Heart left ventricle (tissue), 16 donors: ENCODE results near the gene PAX2. TPM values are rescaled to one million over a fixed set of nuclear protein-coding genes. Genes with fewer than 3 reads are reported as not detected.

Experiments used
- ATAC-seq, 4 donors: fragments of 200-7000 bp; cut with Tn5 transposase; one replicate each; pipeline ENCODE4 v1.9.1; 2020 to 2022; ENCODE audit warnings: moderate library complexity in 4 of 4, mild to moderate bottlenecking in 3 of 4, moderate number of reproducible peaks in 1 of 4
- DNase-seq, 5 donors: peaks; one replicate each; pipeline ENCODE4 v3.0.0-alpha.2; 2020
- H3K27ac ChIP-seq, 12 donors: fragments of 200-600 bp; sonication (generic) in 4 of 12; one replicate each; pipeline versions ENCODE4 v1.5.0 to v1.8.0; 2016 to 2022; ENCODE audit warnings: mild to moderate bottlenecking in 2 of 12
- H3K27me3 ChIP-seq, 9 donors: fragments of 200-600 bp; sonication (generic) in 2 of 9; one replicate each; pipeline versions ENCODE4 v1.5.1 to v1.8.0; 2016 to 2022; ENCODE audit warnings: mild to moderate bottlenecking in 3 of 9
- H3K36me3 ChIP-seq, 9 donors: fragments of 200-600 bp; sonication (generic) in 2 of 9; one replicate each; pipeline versions ENCODE4 v1.5.0 to v1.8.0; 2018 to 2022; ENCODE audit warnings: mild to moderate bottlenecking in 2 of 9
- H3K4me1 ChIP-seq, 12 donors: fragments of 200-600 bp; sonication (generic) in 4 of 12; one replicate each; pipeline versions ENCODE4 v1.5.0 to v1.8.0; 2016 to 2022; ENCODE audit warnings: mild to moderate bottlenecking in 3 of 12
- H3K4me3 ChIP-seq, 12 donors: fragments of 200-600 bp; sonication (generic) in 4 of 12; one replicate each; pipeline versions ENCODE4 v1.5.0 to v1.8.0; 2017 to 2022; ENCODE audit warnings: mild to moderate bottlenecking in 9 of 12, moderate library complexity in 4 of 12
- H3K9me3 ChIP-seq, 12 donors: fragments of 200-600 bp; sonication (generic) in 4 of 12; one replicate each; pipeline versions ENCODE4 v1.5.0 to v1.8.0; 2016 to 2022; ENCODE audit warnings: mild to moderate bottlenecking in 1 of 12
- POLR2A ChIP-seq, 2 donors: fragments of 450-650 bp; IDR thresholded peaks; one replicate each; pipeline ENCODE4 v1.6.1; 2017; ENCODE audit warnings: antibody characterized with exemption in 2 of 2, mild to moderate bottlenecking in 2 of 2, moderate library complexity in 2 of 2
- WGBS, 4 donors: extraction: QIAGEN DNeasy Blood & Tissue Kit in 2 of 4; methylation state at CpG; one replicate each; pipeline versions ENCODE4 v1.1.5 to v1.1.7; 2013 to 2018; 5-methylcytosine and 5-hydroxymethylcytosine counted together
- intact Hi-C, 10 donors: fragments of 100-400 bp; cut with DNase I; formaldehyde crosslinking; loops; one replicate each; pipeline versions ENCODE4 v1.11.1 to v1.14.2; 2022
- polyA plus RNA-seq, 2 donors: library from polyadenylated mRNA; stranded (reverse); fragments of 200-250 nt; gene quantifications; one replicate each; pipeline ENCODE4 v1.2.3, GENCODE V29; 2013
- total RNA-seq, 9 donors: library from RNA; depleted of rRNA in 2 of 9; stranded (reverse); fragments of >200 nt in 2 of 9; fragmentation: NEBNext Ultra II Directional in 3 of 9; extraction: Animal tissue kit (Norgen Biotek cat#: 25700) in 3 of 9; gene quantifications; one replicate each; pipeline versions ENCODE4 v1.1.0 to v1.2.4, GENCODE V29; 2016 to 2023
- TF ChIP-seq, protein P1 (sequence below), 12 donors: fragments of 200-600 bp; sonication (generic) in 4 of 12; IDR thresholded peaks; one replicate each; pipeline versions ENCODE4 v1.5.0 to v1.8.0; 2018 to 2022; ENCODE audit warnings: antibody characterized with exemption in 12 of 12, mild to moderate bottlenecking in 5 of 12
- donor health status: ischemic (EF 13 %, LVEDD 7.1; RV severe dilation, severe dysfunction).
- donor health status: healthy with polysubstance abuse.
- donor health status: DM: no; HTN: yes; CAD: no.
- donor health status: DM: no; HTN: no; CAD: no.
- donor health status: ischemic (EF 25% LVEDD 6.9; RV normal size, moderate dysfunction).
- donor health status: ischemic (EF 25% LVEDD 5.7; RV mildly dilated, moderate dysfunction).
- donor health status: healthy.
- donor health status: DM: yes; HTN: yes; CAD: no.
- donor health status: ischemic (EF 35%, LVEDD 5.7; RV mildly dilated, moderate dysfunction).
- donor health status: nonischemic (EF 11% LVEDD 7.7; RV severe dilation, severe dysfunction).
- donor health status: DM: yes; HTN: yes; CAD: no.
- donor health status: PGD.
- donor health status: ischemic (EF 29% LVEDD 5.4; RV normal size, mild dysfunction).
- donor health status: nonischemic (EF 23%, LVEDD 6.1; RV moderate dilation, normal function).

Gene PAX2
- total and polyA plus RNA-seq, 11 donors: not detected

DNA sequence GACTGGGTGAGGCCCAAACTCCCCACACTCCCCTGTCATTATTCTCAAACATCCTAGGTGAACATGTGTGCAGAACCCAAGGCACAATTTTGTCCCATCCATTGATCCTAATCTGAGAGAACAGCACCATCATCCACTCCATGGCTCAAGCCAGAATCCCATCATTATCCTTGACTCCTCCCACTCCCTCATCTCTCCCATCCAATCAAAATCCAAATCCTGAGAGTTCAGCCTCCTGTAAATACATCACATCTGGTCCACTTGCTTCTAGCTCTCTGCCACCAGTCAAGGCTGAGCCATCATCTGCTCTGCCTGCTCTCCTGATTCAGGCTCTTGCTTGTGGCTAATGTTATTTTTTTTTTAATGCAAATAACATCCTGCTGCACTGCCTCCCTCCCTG, 91.5 kb downstream of the PAX2 start:
- Histone ChIP-seq H3K4me3 (no peak overlapping the region), H3K36me3 (no peaks in the 10 kb centered on the region), H3K27me3 (peaks cover 0 to 67% (median 18%) of the 10 kb centered on the region in 9 donors), H3K27ac (no peak overlapping the region), H3K4me1 (no peaks in the 10 kb centered on the region), H3K9me3 (peaks cover 0 to 13% (median 0%) of the 10 kb centered on the region in 12 donors)
- intact Hi-C loops: no loop called here
- no peak for ATAC-seq
- no peak for DNase-seq
- TF ChIP-seq, protein P1, sequence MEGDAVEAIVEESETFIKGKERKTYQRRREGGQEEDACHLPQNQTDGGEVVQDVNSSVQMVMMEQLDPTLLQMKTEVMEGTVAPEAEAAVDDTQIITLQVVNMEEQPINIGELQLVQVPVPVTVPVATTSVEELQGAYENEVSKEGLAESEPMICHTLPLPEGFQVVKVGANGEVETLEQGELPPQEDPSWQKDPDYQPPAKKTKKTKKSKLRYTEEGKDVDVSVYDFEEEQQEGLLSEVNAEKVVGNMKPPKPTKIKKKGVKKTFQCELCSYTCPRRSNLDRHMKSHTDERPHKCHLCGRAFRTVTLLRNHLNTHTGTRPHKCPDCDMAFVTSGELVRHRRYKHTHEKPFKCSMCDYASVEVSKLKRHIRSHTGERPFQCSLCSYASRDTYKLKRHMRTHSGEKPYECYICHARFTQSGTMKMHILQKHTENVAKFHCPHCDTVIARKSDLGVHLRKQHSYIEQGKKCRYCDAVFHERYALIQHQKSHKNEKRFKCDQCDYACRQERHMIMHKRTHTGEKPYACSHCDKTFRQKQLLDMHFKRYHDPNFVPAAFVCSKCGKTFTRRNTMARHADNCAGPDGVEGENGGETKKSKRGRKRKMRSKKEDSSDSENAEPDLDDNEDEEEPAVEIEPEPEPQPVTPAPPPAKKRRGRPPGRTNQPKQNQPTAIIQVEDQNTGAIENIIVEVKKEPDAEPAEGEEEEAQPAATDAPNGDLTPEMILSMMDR (IDR thresholded peaks at IDR 0.05): no peak
- no peak for TF ChIP-seq POLR2A (IDR thresholded peaks at IDR 0.05)

DNA sequence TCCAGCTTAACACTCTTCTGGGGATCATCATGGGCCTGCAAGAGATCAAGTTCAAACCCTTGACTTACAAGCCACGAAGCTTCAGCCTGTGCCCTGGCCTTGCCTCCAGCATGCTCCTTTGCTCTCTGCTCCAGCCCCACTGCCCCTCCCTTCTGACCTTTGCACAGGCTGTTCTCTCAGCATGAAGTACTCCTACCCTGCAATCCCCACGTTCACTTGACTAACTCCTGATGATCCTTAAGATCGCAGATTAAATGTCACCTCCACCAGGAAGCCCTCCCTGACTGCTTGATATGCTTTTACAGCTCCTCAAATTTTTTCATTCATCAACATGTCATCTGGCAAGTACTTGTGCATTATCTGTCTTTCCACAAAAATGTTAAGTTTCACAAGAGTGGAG, 91.9 kb downstream of the PAX2 start:
- Histone ChIP-seq H3K27me3 (peaks cover 0 to 67% (median 17%) of the 10 kb centered on the region in 9 donors), H3K27ac (no peak overlapping the region), H3K4me1 (no peaks in the 10 kb centered on the region), H3K9me3 (peaks cover 0 to 13% (median 0%) of the 10 kb centered on the region in 12 donors), H3K4me3 (no peak overlapping the region), H3K36me3 (no peaks in the 10 kb centered on the region)
- DNase-seq: no peak
- intact Hi-C loops: no loop called here
- TF ChIP-seq POLR2A (IDR thresholded peaks at IDR 0.05): no peak
- TF ChIP-seq, protein P1 (IDR thresholded peaks at IDR 0.05): no peak
- ATAC-seq: no peak
- 43 to 59% (median 48%) methylated on average over 3 of the region's 3 CpGs for WGBS, 4 donors

DNA sequence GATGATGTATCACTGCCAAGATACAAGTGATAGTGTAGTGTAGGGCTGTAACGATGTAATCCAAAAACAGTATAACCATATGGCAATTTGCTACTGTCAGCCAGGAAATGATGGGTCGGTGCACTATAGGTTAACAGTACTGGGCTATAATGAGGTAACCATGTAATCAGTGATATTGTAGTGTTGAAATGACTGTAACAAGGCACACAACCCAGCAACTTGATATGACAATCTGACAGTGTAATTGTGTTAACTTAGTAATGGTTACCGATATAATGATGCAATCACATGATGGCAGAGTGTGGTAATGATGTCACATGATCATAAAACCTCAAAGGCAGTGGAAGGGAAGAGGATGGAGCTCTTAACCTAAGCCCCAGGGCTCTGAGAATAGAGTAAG, 93.6 kb downstream of the PAX2 start:
- intact Hi-C loops: no loop called here
- Histone ChIP-seq H3K27ac (no peak overlapping the region), H3K27me3 (peaks cover 0 to 66% (median 23%) of the 10 kb centered on the region in 9 donors), H3K4me1 (no peaks in the 10 kb centered on the region), H3K9me3 (peaks cover 0 to 13% (median 0%) of the 10 kb centered on the region in 12 donors), H3K4me3 (no peak overlapping the region), H3K36me3 (no peaks in the 10 kb centered on the region)
- DNase-seq: no peak
- 64 to 79% (median 73%) methylated on average over 3 of the region's 3 CpGs for WGBS, 4 donors
- no peak for TF ChIP-seq POLR2A (IDR thresholded peaks at IDR 0.05)
- TF ChIP-seq, protein P1 (IDR thresholded peaks at IDR 0.05): no peak
- ATAC-seq: no peak

DNA sequence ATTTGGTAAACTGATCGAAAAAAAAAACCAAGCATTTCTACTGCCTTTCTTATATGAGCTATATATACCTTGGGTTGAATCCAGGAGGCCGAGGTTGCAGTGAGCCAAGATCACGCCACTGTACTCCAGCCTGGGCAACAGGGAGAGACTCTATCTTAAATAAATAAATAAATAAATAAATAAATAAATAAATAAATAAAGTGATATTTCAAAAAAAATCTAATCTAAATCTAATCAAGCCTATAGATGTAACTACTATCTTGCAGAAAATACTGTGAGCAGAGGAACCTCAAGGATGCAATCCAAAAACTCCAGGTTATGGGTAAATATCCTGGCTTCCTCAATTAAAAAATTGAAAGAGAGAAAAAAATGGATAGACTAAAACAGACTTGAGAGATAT, 96.1 kb downstream of the PAX2 start:
- Histone ChIP-seq H3K4me3 (no peak overlapping the region), H3K27me3 (peaks cover 0 to 67% (median 24%) of the 10 kb centered on the region in 9 donors), H3K4me1 (no peaks in the 10 kb centered on the region), H3K27ac (no peak overlapping the region), H3K9me3 (peaks cover 0 to 13% (median 0%) of the 10 kb centered on the region in 12 donors), H3K36me3 (no peaks in the 10 kb centered on the region)
- intact Hi-C loops: no loop called here
- 86 to 89% (median 88%) methylated on average over 3 of the region's 3 CpGs for WGBS, 4 donors
- DNase-seq: no peak
- ATAC-seq: no peak
- TF ChIP-seq, protein P1 (IDR thresholded peaks at IDR 0.05): no peak
- no peak for TF ChIP-seq POLR2A (IDR thresholded peaks at IDR 0.05)
